HL-60 (cell line): ENCODE measurements around the gene NLRC5.

ENCODE experiments used
- DNase-seq, 2 experiments: peaks; one replicate each; pipeline ENCODE4 v3.0.0-alpha.2; 2010 to 2020; ENCODE audit warnings: low read depth in 1 of 2, low spot score in 1 of 2
- H3K27ac ChIP-seq: fragments of 250-450 bp; sonication (Bioruptor Pico); replicated peaks from 2 replicates; pipeline ENCODE4 v1.5.1; 2020; ENCODE audit warnings: mild to moderate bottlenecking, moderate library complexity
- H3K27me3 ChIP-seq: fragments of 250-450 bp; sonication (Bioruptor Pico); 2 replicates; pipeline ENCODE4 v1.5.1; 2021; ENCODE audit warnings: mild to moderate bottlenecking, moderate library complexity; ENCODE audit not compliant: insufficient read depth, poor library complexity, severe bottlenecking
- H3K4me3 ChIP-seq: replicated peaks from 2 replicates; pipeline ENCODE4 v1.5.1; 2011; ENCODE audit warnings: mild to moderate bottlenecking, control low read depth, low read length; ENCODE audit not compliant: insufficient read depth
- CTCF ChIP-seq: IDR thresholded peaks from one replicate; pipeline ENCODE4 v1.5.1; 2011; ENCODE audit warnings: low read length, control low read depth, inconsistent platforms; ENCODE audit not compliant: insufficient read depth
- GABPA ChIP-seq: IDR thresholded peaks from 2 replicates; pipeline ENCODE4 v1.6.1; 2012; ENCODE audit warnings: low read depth
- POLR2AphosphoS5 ChIP-seq: IDR thresholded peaks from 2 replicates; pipeline ENCODE4 v1.6.1; 2012; ENCODE audit warnings: low read depth
- SPI1 ChIP-seq: IDR thresholded peaks from 2 replicates; pipeline ENCODE4 v1.6.1; 2012; ENCODE audit warnings: low read depth, mild to moderate bottlenecking, borderline replicate concordance
- TF ChIP-seq, protein P1 (sequence below): IDR thresholded peaks from 2 replicates; pipeline ENCODE4 v1.6.1; 2012; ENCODE audit warnings: low read depth; ENCODE audit not compliant: insufficient replicate concordance

Gene NLRC5

GRCh38 chr16:57016831-57017230 lies 27.5 kb downstream of the NLRC5 start:
- Histone ChIP-seq H3K4me3 (no peak overlapping the region), H3K27me3 (no peaks in the 10 kb centered on the region), H3K27ac (no peak overlapping the region)
- TF ChIP-seq, protein P1, sequence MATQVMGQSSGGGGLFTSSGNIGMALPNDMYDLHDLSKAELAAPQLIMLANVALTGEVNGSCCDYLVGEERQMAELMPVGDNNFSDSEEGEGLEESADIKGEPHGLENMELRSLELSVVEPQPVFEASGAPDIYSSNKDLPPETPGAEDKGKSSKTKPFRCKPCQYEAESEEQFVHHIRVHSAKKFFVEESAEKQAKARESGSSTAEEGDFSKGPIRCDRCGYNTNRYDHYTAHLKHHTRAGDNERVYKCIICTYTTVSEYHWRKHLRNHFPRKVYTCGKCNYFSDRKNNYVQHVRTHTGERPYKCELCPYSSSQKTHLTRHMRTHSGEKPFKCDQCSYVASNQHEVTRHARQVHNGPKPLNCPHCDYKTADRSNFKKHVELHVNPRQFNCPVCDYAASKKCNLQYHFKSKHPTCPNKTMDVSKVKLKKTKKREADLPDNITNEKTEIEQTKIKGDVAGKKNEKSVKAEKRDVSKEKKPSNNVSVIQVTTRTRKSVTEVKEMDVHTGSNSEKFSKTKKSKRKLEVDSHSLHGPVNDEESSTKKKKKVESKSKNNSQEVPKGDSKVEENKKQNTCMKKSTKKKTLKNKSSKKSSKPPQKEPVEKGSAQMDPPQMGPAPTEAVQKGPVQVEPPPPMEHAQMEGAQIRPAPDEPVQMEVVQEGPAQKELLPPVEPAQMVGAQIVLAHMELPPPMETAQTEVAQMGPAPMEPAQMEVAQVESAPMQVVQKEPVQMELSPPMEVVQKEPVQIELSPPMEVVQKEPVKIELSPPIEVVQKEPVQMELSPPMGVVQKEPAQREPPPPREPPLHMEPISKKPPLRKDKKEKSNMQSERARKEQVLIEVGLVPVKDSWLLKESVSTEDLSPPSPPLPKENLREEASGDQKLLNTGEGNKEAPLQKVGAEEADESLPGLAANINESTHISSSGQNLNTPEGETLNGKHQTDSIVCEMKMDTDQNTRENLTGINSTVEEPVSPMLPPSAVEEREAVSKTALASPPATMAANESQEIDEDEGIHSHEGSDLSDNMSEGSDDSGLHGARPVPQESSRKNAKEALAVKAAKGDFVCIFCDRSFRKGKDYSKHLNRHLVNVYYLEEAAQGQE = no peak
- TF ChIP-seq POLR2AphosphoS5 (no peak), GABPA (no peak), CTCF (no peak), SPI1 (no peak)
- no peak for DNase-seq

GRCh38 chr16:57017251-57017650 lies 27.9 kb downstream of the NLRC5 start:
- no peak overlapping the region for H3K4me3 ChIP-seq

DNA sequence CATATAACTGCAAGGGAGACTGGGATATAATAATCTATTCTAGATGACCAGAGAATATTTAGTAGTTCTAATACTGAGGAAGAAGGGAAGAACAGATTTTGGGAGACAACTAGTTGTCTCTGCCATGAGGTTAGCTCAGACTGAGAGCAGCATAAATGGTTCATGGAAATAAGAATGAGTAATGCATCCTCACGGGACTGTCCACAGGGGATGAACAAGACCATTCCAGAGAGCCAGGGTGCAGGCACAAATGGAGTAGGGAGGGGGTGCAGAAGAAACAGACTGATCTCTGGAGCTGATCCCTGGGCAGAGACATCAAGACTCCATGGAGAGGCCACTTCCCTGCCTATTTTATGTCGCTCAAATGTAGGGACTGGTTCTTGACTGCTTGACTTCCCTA lies 30.4 kb downstream of the NLRC5 start:
- DNase-seq = no peak
- Histone ChIP-seq H3K27ac (no peak overlapping the region), H3K27me3 (no peaks in the 10 kb centered on the region), H3K4me3 (no peak overlapping the region)
- TF ChIP-seq POLR2AphosphoS5 = no peak
- no peak for TF ChIP-seq GABPA
- TF ChIP-seq, protein P1 = no peak
- TF ChIP-seq SPI1 = no peak
- TF ChIP-seq CTCF = no peak

More at GRCh38 chr16:57017251-57017650, 27.9 kb downstream of the NLRC5 start:
- no peak overlapping the region for H3K27ac ChIP-seq
- H3K27me3 ChIP-seq = no peaks in the 10 kb centered on the region
- no peak for DNase-seq
- TF ChIP-seq POLR2AphosphoS5 = no peak
- no peak for TF ChIP-seq GABPA
- TF ChIP-seq, protein P1 = no peak
- no peak for TF ChIP-seq SPI1
- TF ChIP-seq CTCF = no peak
